ENCODE measurements around the gene LYPD4.
"Not testable (repeated sequence)": the region's sequence is repeated elsewhere in the genome, so short reads cannot be mapped to it uniquely, and the experiment has no call there.

The LYPD4 gene

GRCh38 chr19:41844601-41845000 is at the start of gene LYPD4:
Gene LYPD4, minus strand, starts transcription at chr19:41844683. Its CDS starts 5,398 bp downstream, at chr19:41839285.
- FAIRE-seq = no peak

GRCh38 chr19:41893899-41894298 is 49.4 kb upstream of the LYPD4 start:
- no peak for FAIRE-seq

GRCh38 chr19:41892173-41892902 is 47.9 kb upstream of the LYPD4 start:
- FAIRE-seq = no peak

GRCh38 chr19:41890936-41891335 is 46.5 kb upstream of the LYPD4 start:
- FAIRE-seq = no peak

- FAIRE-seq = no peak
Observed at GRCh38 chr19:41889896-41890295, 45.4 kb upstream of the LYPD4 start.

- FAIRE-seq = no peak
Observed at GRCh38 chr19:41888926-41889325, 44.4 kb upstream of the LYPD4 start.

- FAIRE-seq = no peak
Observed at GRCh38 chr19:41887711-41888382, 43.4 kb upstream of the LYPD4 start.

GRCh38 chr19:41886761-41887710 is 42.6 kb upstream of the LYPD4 start:
- no peak for FAIRE-seq

GRCh38 chr19:41883821-41884733 is 39.6 kb upstream of the LYPD4 start:
- FAIRE-seq = peak; percentile 62

- no peak for FAIRE-seq
Observed at GRCh38 chr19:41883463-41883820, 39.0 kb upstream of the LYPD4 start.

GRCh38 chr19:41882568-41883462 is 38.3 kb upstream of the LYPD4 start, which contains the start of gene ARHGEF1:
Gene ARHGEF1, plus strand, starts transcription at chr19:41883184. Its CDS starts 4,899 bp downstream, at chr19:41888083.
- no peak for FAIRE-seq

- FAIRE-seq = no peak
Observed at GRCh38 chr19:41880329-41880708, 35.8 kb upstream of the LYPD4 start.

- no peak for FAIRE-seq
Observed at GRCh38 chr19:41879670-41880328, 35.3 kb upstream of the LYPD4 start.

GRCh38 chr19:41879080-41879479 is 34.6 kb upstream of the LYPD4 start:
- FAIRE-seq = no peak

- no peak for FAIRE-seq
Observed at GRCh38 chr19:41877916-41878905, 33.7 kb upstream of the LYPD4 start.

GRCh38 chr19:41876847-41877832 is 32.7 kb upstream of the LYPD4 start, which contains the start of gene CD79A:
Gene CD79A, plus strand, starts transcription at chr19:41877279. Its CDS starts 26 bp downstream, at chr19:41877305.
- FAIRE-seq = no peak

GRCh38 chr19:41875973-41876372 is 31.5 kb upstream of the LYPD4 start:
- FAIRE-seq = not testable (repeated sequence)

Data from TTC549 (cell line).